IMR-90 (cell line): ENCODE results near the gene POLD3.

ENCODE experiments used
- FOS ChIP-seq: fragments of 150-350 bp; IDR thresholded peaks from 2 replicates; pipeline ENCODE4 v1.6.1; 2016; ENCODE audit warnings: low read depth, low read length
- POLR2A ChIP-seq: IDR thresholded peaks from 2 replicates; pipeline ENCODE4 v1.6.1; 2012; ENCODE audit warnings: mild to moderate bottlenecking, low read depth, low read length
- RAD21 ChIP-seq: IDR thresholded peaks from 2 replicates; pipeline ENCODE4 v1.6.1; 2012; ENCODE audit warnings: low read length, improper control_type of control experiment
- TF ChIP-seq, protein P1 (sequence below): conservative IDR thresholded peaks from 2 replicates; pipeline ENCODE4 v1.5.1; 2012; ENCODE audit warnings: mild to moderate bottlenecking, low read depth, low read length, improper control_type of control experiment
- TF ChIP-seq, protein P2 (sequence below): fragments of 150-350 bp; IDR thresholded peaks from 2 replicates; pipeline ENCODE4 v1.6.1; 2017; ENCODE audit warnings: mild to moderate bottlenecking, antibody characterized with exemption, low read length, low read depth

DNA sequence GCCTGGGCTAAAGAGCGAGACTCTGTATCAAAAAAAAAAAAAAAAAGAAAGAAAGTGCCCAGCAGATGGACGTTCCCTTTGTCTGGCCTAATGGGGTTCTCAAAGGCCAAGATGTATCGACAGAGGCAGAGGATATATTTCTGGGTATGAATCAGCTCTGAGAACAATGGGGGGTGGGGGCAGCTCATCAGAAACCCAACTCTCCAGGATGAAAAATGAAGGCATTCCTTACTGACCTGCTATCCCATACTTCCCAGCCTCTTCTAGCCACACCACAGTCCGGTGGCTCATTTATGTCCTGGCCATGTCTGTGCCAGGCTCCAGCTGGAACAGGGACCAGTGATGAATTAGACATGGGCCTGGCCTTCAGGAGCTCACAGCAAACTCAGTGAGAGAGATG lies 15.2 kb upstream of the POLD3 start:
- TF ChIP-seq, protein P1, sequence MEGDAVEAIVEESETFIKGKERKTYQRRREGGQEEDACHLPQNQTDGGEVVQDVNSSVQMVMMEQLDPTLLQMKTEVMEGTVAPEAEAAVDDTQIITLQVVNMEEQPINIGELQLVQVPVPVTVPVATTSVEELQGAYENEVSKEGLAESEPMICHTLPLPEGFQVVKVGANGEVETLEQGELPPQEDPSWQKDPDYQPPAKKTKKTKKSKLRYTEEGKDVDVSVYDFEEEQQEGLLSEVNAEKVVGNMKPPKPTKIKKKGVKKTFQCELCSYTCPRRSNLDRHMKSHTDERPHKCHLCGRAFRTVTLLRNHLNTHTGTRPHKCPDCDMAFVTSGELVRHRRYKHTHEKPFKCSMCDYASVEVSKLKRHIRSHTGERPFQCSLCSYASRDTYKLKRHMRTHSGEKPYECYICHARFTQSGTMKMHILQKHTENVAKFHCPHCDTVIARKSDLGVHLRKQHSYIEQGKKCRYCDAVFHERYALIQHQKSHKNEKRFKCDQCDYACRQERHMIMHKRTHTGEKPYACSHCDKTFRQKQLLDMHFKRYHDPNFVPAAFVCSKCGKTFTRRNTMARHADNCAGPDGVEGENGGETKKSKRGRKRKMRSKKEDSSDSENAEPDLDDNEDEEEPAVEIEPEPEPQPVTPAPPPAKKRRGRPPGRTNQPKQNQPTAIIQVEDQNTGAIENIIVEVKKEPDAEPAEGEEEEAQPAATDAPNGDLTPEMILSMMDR: no peak
- no peak for TF ChIP-seq POLR2A
- TF ChIP-seq, protein P2, sequence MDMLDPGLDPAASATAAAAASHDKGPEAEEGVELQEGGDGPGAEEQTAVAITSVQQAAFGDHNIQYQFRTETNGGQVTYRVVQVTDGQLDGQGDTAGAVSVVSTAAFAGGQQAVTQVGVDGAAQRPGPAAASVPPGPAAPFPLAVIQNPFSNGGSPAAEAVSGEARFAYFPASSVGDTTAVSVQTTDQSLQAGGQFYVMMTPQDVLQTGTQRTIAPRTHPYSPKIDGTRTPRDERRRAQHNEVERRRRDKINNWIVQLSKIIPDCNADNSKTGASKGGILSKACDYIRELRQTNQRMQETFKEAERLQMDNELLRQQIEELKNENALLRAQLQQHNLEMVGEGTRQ: no peak
- TF ChIP-seq RAD21: no peak
- no peak for TF ChIP-seq FOS
